Nephron (organoid): ENCODE results near the gene CBX5.
"Not testable (repeated sequence)": the region's sequence is repeated elsewhere in the genome, so short reads cannot be mapped to it uniquely, and the experiment has no call there.

Experiments used
- H3K27ac Mint-ChIP-seq, 3 experiments: 2 replicates each; pipeline ENCODE4 v1.8.0; 2020; ENCODE audit warnings: mixed read lengths in 3 of 3, mild to moderate bottlenecking in 2 of 3, moderate library complexity in 1 of 3
- H3K27me3 Mint-ChIP-seq: 2 replicates; pipeline ENCODE4 v1.8.0; 2021; ENCODE audit warnings: low read depth, mild to moderate bottlenecking, moderate library complexity, mixed read lengths
- H3K36me3 Mint-ChIP-seq: 2 replicates; pipeline ENCODE4 v1.8.0; 2020; ENCODE audit warnings: low read depth, mixed read lengths
- H3K4me1 Mint-ChIP-seq: 2 replicates; pipeline ENCODE4 v1.8.0; 2020; ENCODE audit warnings: mixed read lengths
- H3K4me3 Mint-ChIP-seq, 3 experiments: 2 replicates each; pipeline ENCODE4 v1.8.0; 2020; ENCODE audit warnings: mild to moderate bottlenecking in 3 of 3, mixed read lengths in 3 of 3, moderate library complexity in 2 of 3
- H3K9me3 Mint-ChIP-seq: 2 replicates; pipeline ENCODE4 v1.8.0; 2020; ENCODE audit warnings: mixed read lengths
- CTCF ChIP-seq, 3 experiments: fragments of 200-600 bp; sonication (generic); IDR thresholded peaks; one replicate each; pipeline ENCODE4 v1.5.0; 2021; ENCODE audit warnings: antibody characterized with exemption in 3 of 3; ENCODE audit not compliant: unreplicated experiment in 3 of 3

The CBX5 gene

DNA sequence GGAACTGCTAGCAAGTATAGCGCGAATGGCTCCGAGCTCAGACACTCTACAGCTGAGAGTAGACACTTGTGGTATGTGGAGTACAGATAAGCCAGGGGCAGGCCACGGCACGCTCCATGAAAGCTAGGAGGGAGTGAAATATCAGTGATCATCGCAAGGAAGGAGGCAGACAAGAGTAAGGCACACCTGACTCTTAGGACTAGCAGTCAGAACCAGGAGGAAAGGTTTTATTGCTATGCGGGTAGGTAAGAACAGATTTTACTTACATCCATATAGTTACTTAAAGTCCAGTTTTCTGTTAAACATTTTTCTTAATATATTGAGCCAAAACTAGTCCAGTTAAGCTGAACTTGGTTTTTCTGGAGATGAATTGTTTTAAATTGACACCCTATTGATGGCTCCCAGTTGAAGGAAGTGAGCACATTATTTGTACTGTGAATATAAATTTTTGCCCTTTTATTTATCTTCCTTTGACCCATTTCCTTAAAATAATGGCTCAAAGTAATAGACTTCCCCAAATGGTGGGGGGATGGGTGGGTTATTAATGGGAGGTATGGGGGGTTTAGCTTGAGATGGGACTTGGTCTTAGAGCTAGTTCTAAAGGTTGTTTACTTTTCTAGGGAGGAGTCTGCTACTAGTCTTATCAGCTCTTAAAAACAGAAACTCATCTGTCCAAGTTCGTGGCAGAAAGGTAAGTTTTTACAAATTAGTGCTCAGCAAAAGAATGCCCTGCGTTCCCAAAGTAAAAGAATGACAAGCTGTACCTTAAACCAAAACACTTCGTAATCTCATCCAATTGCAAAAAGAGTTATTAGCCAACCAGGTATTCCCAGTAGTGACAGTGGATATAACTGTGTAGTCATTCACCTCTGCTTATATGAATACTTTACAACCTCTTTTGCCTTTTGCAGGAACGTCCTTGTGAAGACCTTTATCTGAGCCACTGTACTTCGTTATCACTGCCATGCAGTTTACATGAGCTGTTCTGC, 6.4 kb upstream of the CBX5 start:
- no peak for TF ChIP-seq CTCF (IDR thresholded peaks at IDR 0.05; ENCODE audit: unreplicated experiment in 3 of 3)
- Mint-ChIP-seq H3K36me3 (peaks cover 5% of the 10 kb centered on the region), H3K27me3 (no peaks in the 10 kb centered on the region)

GRCh38 chr12:54285150-54286041, 5.5 kb upstream of the CBX5 start:
- Mint-ChIP-seq H3K27me3 (no peaks in the 10 kb centered on the region), H3K9me3 (no peaks in the 10 kb centered on the region), H3K36me3 (peaks cover 5% of the 10 kb centered on the region), H3K4me1 (peaks cover 50% of the 10 kb centered on the region), H3K4me3 (peak overlapping the region; percentile 58 to 76 (median 62)), H3K27ac (peak overlapping the region; percentile 8 to 65 (median 33))
- TF ChIP-seq CTCF (IDR thresholded peaks at IDR 0.05; ENCODE audit: unreplicated experiment in 3 of 3): peak; percentile 37 to 52 (median 40)

More for the DNA sequence above, 6.4 kb upstream of the CBX5 start:
- H3K4me3 Mint-ChIP-seq: peak overlapping the region in 2 of 3 experiments; percentile 24 to 62
- H3K9me3 Mint-ChIP-seq: no peaks in the 10 kb centered on the region
- peak overlapping the region; percentile 8 to 65 (median 33) for H3K27ac Mint-ChIP-seq
- peaks cover 50% of the 10 kb centered on the region for H3K4me1 Mint-ChIP-seq

DNA sequence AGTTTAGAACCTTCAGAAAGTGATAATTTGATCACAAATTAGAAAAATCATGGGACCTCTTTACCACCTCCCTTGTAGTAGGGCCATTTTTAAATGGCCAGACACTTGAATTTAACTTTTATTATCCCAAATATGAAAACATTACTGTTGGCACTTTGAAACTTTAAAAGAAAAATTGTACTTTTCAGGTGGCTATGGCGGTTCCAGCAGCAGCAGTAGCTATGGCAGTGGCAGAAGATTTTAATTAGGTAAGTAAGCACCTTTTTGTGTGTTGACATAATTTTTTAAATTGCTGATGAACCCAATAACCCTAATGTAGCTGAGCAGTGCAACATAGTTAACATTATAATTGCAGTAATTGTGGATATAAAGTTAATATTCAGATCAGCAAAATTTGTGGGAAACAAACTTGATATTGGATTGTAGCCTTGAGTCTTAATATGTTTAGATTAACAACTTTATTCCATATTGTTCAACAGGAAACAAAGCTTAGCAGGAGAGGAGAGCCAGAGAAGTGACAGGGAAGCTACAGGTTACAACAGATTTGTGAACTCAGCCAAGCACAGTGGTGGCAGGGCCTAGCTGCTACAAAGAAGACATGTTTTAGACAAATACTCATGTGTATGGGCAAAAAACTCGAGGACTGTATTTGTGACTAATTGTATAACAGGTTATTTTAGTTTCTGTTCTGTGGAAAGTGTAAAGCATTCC, 4.3 kb upstream of the CBX5 start:
- peak overlapping the region in 1 of 3 experiments; percentile 58 for H3K4me3 Mint-ChIP-seq
- not testable (repeated sequence) for H3K27me3 Mint-ChIP-seq, H3K36me3 Mint-ChIP-seq

GRCh38 chr12:54282949-54283593, 3.1 kb upstream of the CBX5 start:
- Mint-ChIP-seq H3K36me3 (peaks cover 2% of the 10 kb centered on the region), H3K4me3 (no peak overlapping the region), H3K27ac (peak overlapping the region in 2 of 3 experiments; percentile 65 to 81), H3K27me3 (no peaks in the 10 kb centered on the region), H3K9me3 (no peaks in the 10 kb centered on the region), H3K4me1 (peaks cover 55% of the 10 kb centered on the region)
- TF ChIP-seq CTCF (IDR thresholded peaks at IDR 0.05; ENCODE audit: unreplicated experiment in 3 of 3): no peak

More for the DNA sequence above, 4.3 kb upstream of the CBX5 start:
- Mint-ChIP-seq H3K27ac (peak overlapping the region in 1 of 3 experiments; percentile 54), H3K4me1 (peaks cover 50% of the 10 kb centered on the region)
- not testable (repeated sequence) for H3K9me3 Mint-ChIP-seq

DNA sequence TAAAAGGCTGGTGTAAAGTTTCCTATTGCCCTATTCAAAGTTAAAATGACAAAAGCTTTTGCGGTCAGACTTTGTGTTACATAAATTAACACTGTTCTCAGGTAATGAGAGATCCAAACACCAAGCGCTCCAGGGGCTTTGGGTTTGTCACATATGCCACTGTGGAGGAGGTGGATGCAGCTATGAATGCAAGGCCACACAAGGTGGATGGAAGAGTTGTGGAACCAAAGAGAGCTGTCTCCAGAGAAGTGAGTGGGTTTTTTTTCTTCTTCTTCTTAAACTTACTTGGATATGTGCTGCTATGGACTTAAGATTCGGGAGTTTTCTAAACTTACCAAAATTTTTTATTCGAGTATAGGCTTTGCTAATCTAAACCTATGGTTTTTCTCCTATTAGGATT, 1.8 kb upstream of the CBX5 start:
- not testable (repeated sequence) for H3K36me3 Mint-ChIP-seq, H3K4me3 Mint-ChIP-seq, H3K27ac Mint-ChIP-seq, H3K9me3 Mint-ChIP-seq, H3K27me3 Mint-ChIP-seq
- peaks cover 54% of the 10 kb centered on the region for H3K4me1 Mint-ChIP-seq

- H3K9me3 Mint-ChIP-seq, H3K27me3 Mint-ChIP-seq, H3K36me3 Mint-ChIP-seq, H3K4me3 Mint-ChIP-seq, H3K27ac Mint-ChIP-seq: not testable (repeated sequence)
- peaks cover 55% of the 10 kb centered on the region for H3K4me1 Mint-ChIP-seq
These were observed 1.3 kb upstream of the CBX5 start for GRCh38 chr12:54281261-54281638.
